Gastrocnemius medialis (tissue), 4 donors: ENCODE results near the gene TTR. TPM values are rescaled to one million over a fixed set of nuclear protein-coding genes. Genes with fewer than 3 reads are reported as not detected.

ENCODE experiments used
- ATAC-seq, 2 donors: fragments of 150-250 bp; one replicate each; pipeline ENCODE4 v1.9.1; 2016
- DNase-seq, 2 donors: peaks; one replicate each; pipeline ENCODE4 v3.0.0-alpha.2; 2019
- H3K27ac ChIP-seq, 4 donors: fragments of 200-600 bp; sonication (generic); 1 replicate in 1 of 4; 2 replicates in 3 of 4; pipeline ENCODE4 v1.5.1; 2016 to 2018; ENCODE audit warnings: mild to moderate bottlenecking in 2 of 4, moderate library complexity in 1 of 4
- H3K27me3 ChIP-seq, 3 donors: fragments of 200-600 bp; sonication (generic) in 2 of 3; 1 replicate in 1 of 3; 2 replicates in 2 of 3; pipeline versions ENCODE4 v1.5.1 to v1.6.0; 2016 to 2019; ENCODE audit warnings: mild to moderate bottlenecking in 1 of 3, moderate library complexity in 1 of 3
- H3K36me3 ChIP-seq, 2 donors: fragments of 200-600 bp; sonication (generic) in 1 of 2; one replicate each; pipeline ENCODE4 v1.5.1; 2017 to 2018
- H3K4me1 ChIP-seq, 2 donors: fragments of 200-600 bp; sonication (generic) in 1 of 2; one replicate each; pipeline ENCODE4 v1.5.1; 2016 to 2017; ENCODE audit warnings: mild to moderate bottlenecking in 2 of 2
- H3K4me3 ChIP-seq, 4 donors: fragments of 200-600 bp; sonication (generic) in 3 of 4; 1 replicate in 1 of 4; 2 replicates in 3 of 4; pipeline ENCODE4 v1.5.1; 2016 to 2019; ENCODE audit warnings: mild to moderate bottlenecking in 2 of 4
- H3K9me3 ChIP-seq, 3 donors: fragments of 200-600 bp; sonication (generic) in 2 of 3; 1 replicate in 1 of 3; 2 replicates in 2 of 3; pipeline ENCODE4 v1.5.1; 2016 to 2019
- POLR2A ChIP-seq, 2 donors: fragments of 450-650 bp; IDR thresholded peaks; one replicate each; pipeline ENCODE4 v1.6.1; 2017; ENCODE audit warnings: antibody characterized with exemption in 2 of 2, mild to moderate bottlenecking in 2 of 2, moderate library complexity in 2 of 2
- in situ Hi-C, 4 donors: fragments of 200-750 bp; cut with MboI; loops; one replicate each; pipeline versions ENCODE4 v1.15.0 to v1.8.0; 2017; ENCODE audit warnings: low sequenced_read_pairs in 4 of 4
- intact Hi-C: fragments of 100-400 bp; cut with DNase I; formaldehyde crosslinking; loops from one replicate; pipeline ENCODE4 v1.15.1; 2023; ENCODE audit warnings: low total_unique reads
- total RNA-seq, 4 donors: library from RNA; depleted of rRNA; stranded (reverse); fragments of >200 nt; gene quantifications; one replicate each; pipeline versions ENCODE4 v1.1.0 to v1.2.3, GENCODE V29; 2016
- TF ChIP-seq, protein P1 (sequence below), 5 experiments: fragments of 450-650 bp in 3 of 5; fragments of 200-600 bp in 2 of 5; sonication (generic) in 2 of 5; IDR thresholded peaks in 4 of 5; conservative IDR thresholded peaks in 1 of 5; 1 replicate in 4 of 5; 2 replicates in 1 of 5; pipeline ENCODE4 v1.5.1; 2016 to 2019; ENCODE audit warnings: antibody characterized with exemption in 5 of 5, mild to moderate bottlenecking in 3 of 5, moderate library complexity in 3 of 5

TTR gene
- total RNA-seq, 4 donors from 2014 or later = 1.4 to 4.4 TPM; not detected in 2

DNA sequence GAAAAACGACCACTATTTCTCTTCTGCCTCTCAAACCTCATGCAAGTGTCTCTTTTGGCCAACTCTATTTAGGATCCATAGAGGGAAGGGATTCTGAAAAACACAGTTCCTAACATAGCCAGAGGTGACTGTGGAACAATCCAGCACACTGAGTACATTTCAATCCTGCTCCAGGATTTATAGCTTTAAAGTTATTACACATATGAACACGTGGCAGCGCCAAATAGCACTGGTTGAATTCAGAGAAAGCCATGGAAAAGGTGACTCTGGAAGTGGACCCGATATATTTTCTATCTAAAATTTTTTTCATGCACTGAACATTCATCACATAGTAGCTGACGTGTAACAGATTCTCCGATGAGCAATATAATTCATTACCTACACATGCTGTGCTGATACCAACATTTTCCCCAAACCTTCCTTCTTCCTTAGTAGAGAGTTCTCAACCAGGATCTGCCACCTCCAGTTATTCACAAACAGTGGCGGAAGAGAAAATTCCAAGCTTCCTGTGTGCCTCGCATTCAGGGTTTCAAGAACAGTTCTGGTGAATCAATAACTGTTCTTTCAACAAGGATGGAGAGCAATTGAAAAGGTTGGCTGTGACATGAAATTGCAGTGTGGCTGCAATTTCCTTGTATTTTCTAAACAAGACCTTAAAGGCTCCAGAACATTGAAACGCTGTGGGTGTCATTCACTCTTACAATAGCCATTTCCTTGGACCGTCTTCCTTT, 25.7 kb upstream of the TTR start:
- Histone ChIP-seq H3K36me3 (no peaks in the 10 kb centered on the region), H3K27ac (no peak overlapping the region), H3K27me3 (no peaks in the 10 kb centered on the region), H3K9me3 (no peaks in the 10 kb centered on the region), H3K4me1 (no peaks in the 10 kb centered on the region), H3K4me3 (no peak overlapping the region)
- ATAC-seq (no peak), DNase-seq (no peak)
- intact Hi-C loops = no loop called here
- TF ChIP-seq, protein P1, sequence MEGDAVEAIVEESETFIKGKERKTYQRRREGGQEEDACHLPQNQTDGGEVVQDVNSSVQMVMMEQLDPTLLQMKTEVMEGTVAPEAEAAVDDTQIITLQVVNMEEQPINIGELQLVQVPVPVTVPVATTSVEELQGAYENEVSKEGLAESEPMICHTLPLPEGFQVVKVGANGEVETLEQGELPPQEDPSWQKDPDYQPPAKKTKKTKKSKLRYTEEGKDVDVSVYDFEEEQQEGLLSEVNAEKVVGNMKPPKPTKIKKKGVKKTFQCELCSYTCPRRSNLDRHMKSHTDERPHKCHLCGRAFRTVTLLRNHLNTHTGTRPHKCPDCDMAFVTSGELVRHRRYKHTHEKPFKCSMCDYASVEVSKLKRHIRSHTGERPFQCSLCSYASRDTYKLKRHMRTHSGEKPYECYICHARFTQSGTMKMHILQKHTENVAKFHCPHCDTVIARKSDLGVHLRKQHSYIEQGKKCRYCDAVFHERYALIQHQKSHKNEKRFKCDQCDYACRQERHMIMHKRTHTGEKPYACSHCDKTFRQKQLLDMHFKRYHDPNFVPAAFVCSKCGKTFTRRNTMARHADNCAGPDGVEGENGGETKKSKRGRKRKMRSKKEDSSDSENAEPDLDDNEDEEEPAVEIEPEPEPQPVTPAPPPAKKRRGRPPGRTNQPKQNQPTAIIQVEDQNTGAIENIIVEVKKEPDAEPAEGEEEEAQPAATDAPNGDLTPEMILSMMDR (IDR thresholded peaks at IDR 0.05 in 4 of 5, conservative IDR thresholded peaks at IDR 0.05 in 1 of 5) = no peak
- no peak for TF ChIP-seq POLR2A (IDR thresholded peaks at IDR 0.05)
- in situ Hi-C loops = loop anchor here in 3 of 4 donors (25.0 kb wide), 2 partner anchors 246 to 396 kb away; no protein-coding TSS in a partner anchor

DNA sequence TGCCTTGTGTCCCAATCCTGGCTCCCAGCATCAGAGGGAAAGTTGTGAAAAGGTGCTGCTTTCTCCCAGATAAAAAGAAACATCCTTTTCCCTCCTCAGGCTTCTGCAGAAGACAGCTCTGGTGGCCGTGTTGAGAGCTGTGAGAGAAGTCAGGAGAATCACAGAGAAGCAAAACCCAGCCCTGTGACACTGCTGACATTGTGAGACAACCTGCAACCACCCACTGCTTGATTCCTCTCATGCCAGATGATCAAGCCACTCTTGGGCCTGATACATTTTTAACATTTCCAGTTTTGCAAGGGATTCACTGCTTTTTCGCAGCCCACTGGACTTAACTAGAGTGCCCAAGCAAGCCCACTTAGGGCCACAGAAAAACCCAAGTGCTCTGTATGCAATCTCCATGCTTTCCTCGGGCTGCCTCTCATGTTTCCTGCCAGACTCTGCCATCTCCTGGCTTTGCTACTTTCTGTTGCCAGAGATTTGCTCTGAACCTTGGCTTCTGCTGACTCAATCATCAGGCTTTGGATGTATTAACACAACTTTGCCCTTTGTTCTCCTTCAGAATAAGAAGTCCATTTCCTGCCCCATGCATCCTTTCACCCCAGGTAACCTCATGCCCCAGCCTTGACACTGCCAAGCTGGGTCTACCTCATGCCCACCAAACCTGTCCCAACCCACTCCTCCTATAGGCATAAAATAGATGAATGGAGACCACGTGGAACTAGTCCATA, 24.9 kb upstream of the TTR start:
- Histone ChIP-seq H3K9me3 (no peaks in the 10 kb centered on the region), H3K27ac (no peak overlapping the region), H3K4me3 (no peak overlapping the region), H3K36me3 (no peaks in the 10 kb centered on the region), H3K4me1 (no peaks in the 10 kb centered on the region), H3K27me3 (no peaks in the 10 kb centered on the region)
- intact Hi-C loops (no loop called here), in situ Hi-C loops (loop anchor here in 3 of 4 donors (25.0 kb wide), 2 partner anchors 246 to 396 kb away; no protein-coding TSS in a partner anchor)
- TF ChIP-seq, protein P1 (IDR thresholded peaks at IDR 0.05 in 4 of 5, conservative IDR thresholded peaks at IDR 0.05 in 1 of 5) = no peak
- TF ChIP-seq POLR2A (IDR thresholded peaks at IDR 0.05) = no peak
- ATAC-seq = no peak
- DNase-seq = no peak

DNA sequence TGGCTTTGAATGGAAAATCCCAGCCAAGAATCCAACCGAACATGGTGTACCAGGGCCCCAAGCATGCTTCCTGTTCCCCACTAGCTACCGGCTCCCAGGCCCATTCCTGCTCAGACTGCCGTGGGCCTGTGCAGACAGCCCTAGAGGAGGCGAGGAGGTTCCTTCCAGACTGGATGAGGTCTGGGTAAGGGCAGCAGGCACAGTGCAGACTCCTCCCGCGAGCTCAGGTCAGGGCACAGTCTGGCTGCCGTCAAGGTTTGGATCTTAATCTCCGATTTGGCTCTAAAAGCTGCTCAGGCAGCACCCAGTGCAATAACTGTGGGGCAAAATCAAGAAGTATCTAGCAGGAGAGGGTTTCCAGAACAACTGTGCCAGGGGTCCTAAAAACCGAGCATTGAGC, 19.3 kb upstream of the TTR start:
- ATAC-seq (no peak), DNase-seq (no peak)
- no peak overlapping the region for H3K27ac ChIP-seq
- no peaks in the 10 kb centered on the region for H3K36me3 ChIP-seq
- H3K9me3 ChIP-seq = no peaks in the 10 kb centered on the region
- H3K4me1 ChIP-seq = no peaks in the 10 kb centered on the region
- H3K4me3 ChIP-seq = no peak overlapping the region
- no peak for TF ChIP-seq POLR2A (IDR thresholded peaks at IDR 0.05)
- TF ChIP-seq, protein P1 (IDR thresholded peaks at IDR 0.05 in 4 of 5, conservative IDR thresholded peaks at IDR 0.05 in 1 of 5) = no peak
- intact Hi-C loops = no loop called here
- in situ Hi-C loops = loop anchor here in 3 of 4 donors (25.0 kb wide), 2 partner anchors 240 to 390 kb away; no protein-coding TSS in a partner anchor
- H3K27me3 ChIP-seq = no peaks in the 10 kb centered on the region

DNA sequence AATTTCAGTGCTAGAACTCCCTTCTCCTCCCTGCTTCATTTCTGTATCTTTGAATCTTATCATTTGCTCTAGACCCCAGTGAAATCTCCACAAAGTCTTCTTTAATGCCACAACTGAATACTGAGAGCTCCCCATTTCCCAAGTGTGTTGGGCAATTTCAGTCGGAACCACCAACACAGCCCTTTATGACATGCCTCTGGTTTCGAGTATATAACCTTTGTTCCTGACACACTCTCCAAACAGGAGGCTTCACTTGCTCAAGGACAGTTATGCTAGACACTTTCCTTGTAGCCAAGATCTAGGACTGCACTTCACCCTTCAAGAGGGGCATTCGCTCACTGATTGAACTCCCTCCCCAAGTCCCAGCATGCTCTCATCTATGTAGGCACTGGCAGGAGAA, 18.6 kb upstream of the TTR start:
- Histone ChIP-seq H3K36me3 (no peaks in the 10 kb centered on the region), H3K9me3 (no peaks in the 10 kb centered on the region), H3K4me3 (no peak overlapping the region), H3K27me3 (no peaks in the 10 kb centered on the region), H3K4me1 (no peaks in the 10 kb centered on the region), H3K27ac (no peak overlapping the region)
- no peak for DNase-seq
- intact Hi-C loops (no loop called here), in situ Hi-C loops (loop anchor here in 3 of 4 donors (25.0 kb wide), 2 partner anchors 239 to 389 kb away; no protein-coding TSS in a partner anchor)
- no peak for TF ChIP-seq POLR2A (IDR thresholded peaks at IDR 0.05)
- TF ChIP-seq, protein P1 (IDR thresholded peaks at IDR 0.05 in 4 of 5, conservative IDR thresholded peaks at IDR 0.05 in 1 of 5) = no peak
- no peak for ATAC-seq
